ENCODE measurements around the gene C3orf80.

C3orf80 gene

DNA sequence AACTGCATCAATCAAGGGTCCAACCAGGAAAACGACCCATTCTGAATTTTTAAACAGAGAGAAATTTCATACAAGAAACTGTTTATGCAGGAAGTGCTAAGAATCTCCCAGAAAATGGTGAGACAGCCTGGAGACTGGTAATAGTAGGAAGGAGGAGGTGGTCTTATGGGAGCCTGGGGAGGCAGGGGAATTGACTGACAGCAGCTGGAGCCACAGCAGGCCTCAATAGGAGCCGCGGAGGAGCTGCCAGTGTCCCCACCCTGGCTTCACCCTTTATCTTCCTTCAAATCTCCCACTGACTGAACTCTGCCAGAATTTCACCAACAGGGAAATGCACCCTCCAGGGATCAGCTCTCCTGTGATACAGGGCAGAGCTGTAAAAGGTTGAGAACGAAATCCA lies 7.5 kb upstream of the C3orf80 start:
- TF ChIP-seq SIN3A (IDR thresholded peaks at IDR 0.05; ENCODE audit: borderline replicate concordance, insufficient read depth, low read length): no peak
- TF ChIP-seq FOXP2 (optimal IDR thresholded peaks at IDR 0.05; ENCODE audit: borderline replicate concordance, extremely low read depth, extremely low read length, insufficient read depth): no peak
- no peak for TF ChIP-seq TAF1 (IDR thresholded peaks at IDR 0.05; ENCODE audit: borderline replicate concordance, insufficient read depth, low read length)
- no peak for TF ChIP-seq POLR2AphosphoS5 (IDR thresholded peaks at IDR 0.05; ENCODE audit: low read depth, low read length)

GRCh38 chr3:160218136-160218535 lies 7.1 kb upstream of the C3orf80 start:
- TF ChIP-seq REST (IDR thresholded peaks at IDR 0.05; ENCODE audit: insufficient read depth in 1 of 2, low read depth in 2 of 2, low read length in 2 of 2): no peak
- no peak for TF ChIP-seq SIN3A (IDR thresholded peaks at IDR 0.05; ENCODE audit: borderline replicate concordance, insufficient read depth, low read length)
- no peak for TF ChIP-seq FOXP2 (optimal IDR thresholded peaks at IDR 0.05; ENCODE audit: borderline replicate concordance, extremely low read depth, extremely low read length, insufficient read depth)
- no peak for TF ChIP-seq TAF1 (IDR thresholded peaks at IDR 0.05; ENCODE audit: borderline replicate concordance, insufficient read depth, low read length)
- no peak for TF ChIP-seq POLR2AphosphoS5 (IDR thresholded peaks at IDR 0.05; ENCODE audit: low read depth, low read length)

DNA sequence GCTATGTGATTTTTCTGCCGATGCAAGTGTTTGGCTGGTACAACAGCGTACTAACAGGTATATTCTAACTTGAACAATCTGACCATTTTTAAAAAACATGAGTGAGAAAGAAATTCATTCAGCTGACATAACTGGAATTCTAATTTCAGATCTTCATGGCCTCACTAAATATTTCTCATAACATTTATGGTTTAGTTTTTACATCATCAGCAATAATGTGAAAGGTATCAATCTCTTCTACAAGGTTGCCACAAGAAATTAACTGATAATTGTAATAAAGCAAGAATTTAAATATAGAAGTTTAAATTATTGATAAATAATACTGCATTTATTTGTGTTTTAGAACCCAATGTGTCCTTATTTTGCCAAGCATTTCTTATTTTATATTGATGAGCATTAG lies 5.2 kb upstream of the C3orf80 start:
- TF ChIP-seq REST (IDR thresholded peaks at IDR 0.05; ENCODE audit: insufficient read depth in 1 of 2, low read depth in 2 of 2, low read length in 2 of 2): no peak
- TF ChIP-seq SIN3A (IDR thresholded peaks at IDR 0.05; ENCODE audit: borderline replicate concordance, insufficient read depth, low read length): no peak
- no peak for TF ChIP-seq POLR2AphosphoS5 (IDR thresholded peaks at IDR 0.05; ENCODE audit: low read depth, low read length)
- no peak for TF ChIP-seq TAF1 (IDR thresholded peaks at IDR 0.05; ENCODE audit: borderline replicate concordance, insufficient read depth, low read length)
- TF ChIP-seq FOXP2 (optimal IDR thresholded peaks at IDR 0.05; ENCODE audit: borderline replicate concordance, extremely low read depth, extremely low read length, insufficient read depth): no peak

DNA sequence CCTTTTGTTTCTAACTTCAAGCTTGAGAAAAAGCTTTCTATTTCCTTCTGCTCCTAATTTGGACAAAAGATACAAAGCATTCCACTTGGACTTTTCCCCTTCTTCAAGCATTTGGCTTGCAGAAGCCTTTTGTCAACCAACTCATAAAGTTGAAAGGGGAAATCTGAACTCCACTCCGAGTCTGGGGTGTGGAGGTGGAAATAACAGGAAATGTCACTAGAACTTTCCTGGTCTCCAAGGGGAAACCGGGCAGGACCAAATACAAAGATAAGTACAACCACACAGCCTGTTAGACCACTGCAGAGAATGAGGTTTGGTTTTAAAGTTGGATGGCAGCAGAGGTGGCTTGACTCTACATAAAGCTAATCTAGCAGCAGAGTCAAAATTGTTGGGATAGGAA lies 4.2 kb upstream of the C3orf80 start:
- TF ChIP-seq POLR2AphosphoS5 (IDR thresholded peaks at IDR 0.05; ENCODE audit: low read depth, low read length) (no peak), SIN3A (IDR thresholded peaks at IDR 0.05; ENCODE audit: borderline replicate concordance, insufficient read depth, low read length) (no peak), REST (IDR thresholded peaks at IDR 0.05; ENCODE audit: insufficient read depth in 1 of 2, low read depth in 2 of 2, low read length in 2 of 2) (no peak), FOXP2 (optimal IDR thresholded peaks at IDR 0.05; ENCODE audit: borderline replicate concordance, extremely low read depth, extremely low read length, insufficient read depth) (no peak), TAF1 (IDR thresholded peaks at IDR 0.05; ENCODE audit: borderline replicate concordance, insufficient read depth, low read length) (no peak)

GRCh38 chr3:160224256-160224655 lies 966 bp upstream of the C3orf80 start:
- no peak for TF ChIP-seq FOXP2 (optimal IDR thresholded peaks at IDR 0.05; ENCODE audit: borderline replicate concordance, extremely low read depth, extremely low read length, insufficient read depth)
- no peak for TF ChIP-seq POLR2AphosphoS5 (IDR thresholded peaks at IDR 0.05; ENCODE audit: low read depth, low read length)
- no peak for TF ChIP-seq TAF1 (IDR thresholded peaks at IDR 0.05; ENCODE audit: borderline replicate concordance, insufficient read depth, low read length)
- TF ChIP-seq REST (IDR thresholded peaks at IDR 0.05; ENCODE audit: insufficient read depth in 1 of 2, low read depth in 2 of 2, low read length in 2 of 2): no peak
- TF ChIP-seq SIN3A (IDR thresholded peaks at IDR 0.05; ENCODE audit: borderline replicate concordance, insufficient read depth, low read length): no peak

All from PFSK-1 (cell line).